ENCODE measurements around the gene ANKRD12.

GRCh38 chr18:9243029-9243428, 106.4 kb downstream of the ANKRD12 start:
- no peak for TF ChIP-seq CTCF (conservative IDR thresholded peaks at IDR 0.05 in 1 of 2, IDR thresholded peaks at IDR 0.05 in 1 of 2; ENCODE audit: low read depth in 1 of 2, low read length in 2 of 2)
- no peak for TF ChIP-seq EZH2 (IDR thresholded peaks at IDR 0.05; ENCODE audit: low read length, missing control alignments)
